ENCODE results near the gene IGFLR1. TPM values are rescaled to one million over a fixed set of nuclear protein-coding genes. Genes with fewer than 3 reads are reported as not detected.

The IGFLR1 gene
- total RNA-seq, 2 donors from 2014 or later = 5.4 to 6.9 TPM

DNA sequence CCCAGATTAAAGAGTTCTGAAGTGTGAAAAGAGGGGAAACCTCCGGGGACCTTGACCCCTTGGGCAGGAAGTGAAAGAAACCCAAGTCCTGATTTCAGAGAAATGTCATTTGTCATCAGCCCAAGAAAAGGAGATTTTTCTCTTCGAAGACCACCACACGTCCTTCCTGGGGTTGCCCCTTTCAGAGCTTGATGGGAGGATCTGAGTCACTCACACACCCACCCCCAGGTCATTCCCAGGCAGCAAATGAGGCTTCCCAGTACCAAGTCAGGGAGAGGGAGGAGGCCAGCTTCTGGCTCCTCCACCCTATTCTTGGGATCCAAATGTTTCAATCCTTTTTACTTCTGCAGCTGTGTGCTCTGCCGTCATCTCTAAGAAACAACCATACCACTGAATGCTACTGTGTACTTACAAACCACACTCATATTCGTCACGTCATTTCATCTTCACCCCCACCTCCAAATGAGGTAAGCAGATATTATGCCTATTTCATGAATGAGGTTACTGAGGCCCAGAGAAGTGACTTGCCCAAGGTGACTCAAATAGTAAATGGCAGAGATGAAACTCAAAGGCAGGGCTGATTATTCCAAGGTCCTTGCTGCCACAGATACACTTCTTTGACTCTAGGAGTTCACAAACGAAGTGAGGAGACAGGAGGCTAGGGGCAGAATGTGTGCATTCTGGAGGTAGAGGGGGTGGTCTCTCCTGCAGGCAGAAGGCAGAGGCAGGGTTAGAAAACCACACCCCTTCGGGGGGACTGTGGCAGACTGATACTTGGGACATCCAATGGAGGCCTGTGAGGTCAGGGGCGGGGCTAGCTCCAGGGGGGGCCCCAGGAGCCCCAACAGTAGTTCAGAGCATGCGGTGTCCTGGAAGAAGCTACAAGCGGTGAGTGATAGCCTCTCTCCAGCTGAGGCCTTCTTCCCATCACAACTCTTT is 29.4 kb downstream of the IGFLR1 start:
- Histone ChIP-seq H3K9ac (ENCODE audit: low read depth in 2 of 2, low read length in 2 of 2) (no peak overlapping the region), H3K36me3 (no peaks in the 10 kb centered on the region), H3K9me3 (no peaks in the 10 kb centered on the region), H3K4me1 (peaks cover 9% of the 10 kb centered on the region), H3K27ac (no peak overlapping the region), H3K27me3 (no peaks in the 10 kb centered on the region), H3K4me3 (no peak overlapping the region)
- TF ChIP-seq, protein P1, sequence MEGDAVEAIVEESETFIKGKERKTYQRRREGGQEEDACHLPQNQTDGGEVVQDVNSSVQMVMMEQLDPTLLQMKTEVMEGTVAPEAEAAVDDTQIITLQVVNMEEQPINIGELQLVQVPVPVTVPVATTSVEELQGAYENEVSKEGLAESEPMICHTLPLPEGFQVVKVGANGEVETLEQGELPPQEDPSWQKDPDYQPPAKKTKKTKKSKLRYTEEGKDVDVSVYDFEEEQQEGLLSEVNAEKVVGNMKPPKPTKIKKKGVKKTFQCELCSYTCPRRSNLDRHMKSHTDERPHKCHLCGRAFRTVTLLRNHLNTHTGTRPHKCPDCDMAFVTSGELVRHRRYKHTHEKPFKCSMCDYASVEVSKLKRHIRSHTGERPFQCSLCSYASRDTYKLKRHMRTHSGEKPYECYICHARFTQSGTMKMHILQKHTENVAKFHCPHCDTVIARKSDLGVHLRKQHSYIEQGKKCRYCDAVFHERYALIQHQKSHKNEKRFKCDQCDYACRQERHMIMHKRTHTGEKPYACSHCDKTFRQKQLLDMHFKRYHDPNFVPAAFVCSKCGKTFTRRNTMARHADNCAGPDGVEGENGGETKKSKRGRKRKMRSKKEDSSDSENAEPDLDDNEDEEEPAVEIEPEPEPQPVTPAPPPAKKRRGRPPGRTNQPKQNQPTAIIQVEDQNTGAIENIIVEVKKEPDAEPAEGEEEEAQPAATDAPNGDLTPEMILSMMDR (IDR thresholded peaks at IDR 0.05) = no peak
- no peak for DNase-seq
- intact Hi-C loops (cut with DNase I) = loop anchor here (5.0 kb wide), 1 partner anchor 166 kb away; the partner anchor contains the start of gene TMEM147

DNA sequence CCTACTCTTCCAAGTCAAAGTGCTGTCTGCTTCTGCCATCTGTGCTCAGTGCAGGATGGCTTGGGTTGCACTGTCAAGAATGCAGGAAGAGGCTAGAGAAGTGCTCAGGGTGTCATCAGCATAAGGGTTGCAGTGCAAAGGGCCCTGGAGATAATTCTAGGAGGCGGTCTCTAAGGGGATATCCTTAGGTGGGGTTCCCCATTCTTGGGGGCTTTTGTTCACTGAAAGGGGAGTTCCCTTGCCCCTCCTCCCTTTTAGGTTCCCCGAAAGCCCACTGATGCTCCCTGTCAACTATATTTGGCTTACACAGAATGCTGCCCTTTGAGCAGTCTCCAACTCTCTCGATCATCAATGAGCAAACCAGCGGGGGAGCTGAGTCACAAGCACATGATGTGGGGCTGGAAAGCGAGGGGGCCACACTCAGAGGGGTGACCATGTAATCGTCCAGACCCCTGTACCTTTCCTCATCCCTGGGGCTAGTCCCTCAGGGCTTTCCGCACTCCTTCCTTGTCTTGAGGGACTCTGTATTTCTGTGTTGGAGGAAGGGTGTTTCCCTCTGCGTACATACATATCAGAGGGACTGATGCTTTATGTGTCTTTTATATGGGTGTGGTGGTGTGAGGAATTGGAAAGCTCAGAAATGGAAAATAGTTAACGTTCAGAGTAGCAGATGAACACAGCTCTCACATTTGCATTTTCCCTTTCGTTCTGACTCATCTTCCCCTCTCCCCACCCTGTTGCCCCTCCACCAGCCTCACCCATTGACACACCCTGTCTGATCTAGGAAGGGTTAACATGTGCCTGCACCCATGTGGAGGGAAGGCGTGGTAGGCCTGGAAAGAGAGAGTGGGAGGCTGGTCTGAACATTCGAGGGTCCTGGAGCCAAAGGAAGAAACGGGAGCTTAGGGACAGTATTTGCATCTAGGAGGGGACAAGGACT is 31.2 kb downstream of the IGFLR1 start:
- Histone ChIP-seq H3K9me3 (no peaks in the 10 kb centered on the region), H3K4me3 (no peak overlapping the region), H3K36me3 (no peaks in the 10 kb centered on the region), H3K27me3 (no peaks in the 10 kb centered on the region), H3K4me1 (peaks cover 8% of the 10 kb centered on the region), H3K9ac (ENCODE audit: low read depth in 2 of 2, low read length in 2 of 2) (no peak overlapping the region), H3K27ac (no peak overlapping the region)
- DNase-seq = no peak
- intact Hi-C loops (cut with DNase I) = loop anchor here (5.0 kb wide), 1 partner anchor 164 kb away; the partner anchor contains the start of gene TMEM147
- TF ChIP-seq, protein P1 (IDR thresholded peaks at IDR 0.05) = no peak

DNA sequence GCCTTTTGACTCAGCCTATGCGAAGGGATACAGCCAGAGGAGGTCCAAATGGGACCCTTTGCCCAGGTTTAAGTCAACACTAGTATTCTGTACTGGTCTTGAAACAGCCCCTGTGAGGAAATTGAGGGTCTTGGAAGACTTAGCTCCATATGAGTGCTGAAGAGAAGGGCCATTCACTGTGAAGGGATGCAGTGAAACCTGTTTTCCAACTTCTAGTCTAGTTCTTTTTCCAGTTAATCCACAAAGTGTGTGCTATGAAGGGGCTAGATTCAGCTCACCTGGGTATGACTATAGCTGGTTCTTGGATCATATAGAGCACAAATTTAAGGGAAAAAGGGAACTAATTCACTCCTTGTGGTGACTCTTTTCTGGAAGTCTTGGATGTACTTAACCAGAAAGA is 33.9 kb downstream of the IGFLR1 start:
- no peak overlapping the region for H3K9ac ChIP-seq (ENCODE audit: low read depth in 2 of 2, low read length in 2 of 2)
- intact Hi-C loops (cut with DNase I) = no loop called here
- no peak overlapping the region for H3K4me3 ChIP-seq
- no peaks in the 10 kb centered on the region for H3K36me3 ChIP-seq
- no peak overlapping the region for H3K27ac ChIP-seq
- TF ChIP-seq, protein P1 (IDR thresholded peaks at IDR 0.05) = no peak
- H3K4me1 ChIP-seq = no peaks in the 10 kb centered on the region
- H3K27me3 ChIP-seq = no peaks in the 10 kb centered on the region
- DNase-seq = no peak
- no peaks in the 10 kb centered on the region for H3K9me3 ChIP-seq

DNA sequence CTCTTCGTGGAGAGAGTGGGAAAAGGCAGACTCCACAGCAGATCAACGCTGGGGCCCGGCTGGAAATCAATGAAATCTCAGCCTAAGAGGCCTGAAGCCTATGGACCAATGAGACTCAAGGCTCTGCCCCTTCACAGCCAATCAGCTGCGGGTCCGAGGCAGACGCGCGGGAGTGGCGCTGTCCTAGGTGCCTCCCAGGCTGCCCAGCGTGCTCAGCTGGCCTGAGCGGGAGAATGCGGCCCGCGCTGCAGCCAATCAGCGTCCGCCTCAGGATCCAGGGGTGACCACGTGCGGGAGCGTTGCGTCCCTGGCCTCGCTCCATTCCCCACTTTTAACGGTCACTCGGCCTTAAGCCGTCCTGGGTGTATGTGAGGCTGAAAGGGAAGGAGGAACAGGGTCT is 38.0 kb downstream of the IGFLR1 start, which contains the start of gene ZBTB32:
Gene ZBTB32 (plus strand): TSS at position 341 of the 400 bp plus-strand sequence. CDS start 10,069 bp downstream, outside the sequence.
- DNase-seq = peak; percentile 42
- H3K4me1 ChIP-seq = no peaks in the 10 kb centered on the region
- no peak within 1 kb of the TSS for H3K9ac ChIP-seq (ENCODE audit: low read depth in 2 of 2, low read length in 2 of 2)
- intact Hi-C loops (cut with DNase I) = no loop called here
- H3K4me3 ChIP-seq = no peak within 1 kb of the TSS
- TF ChIP-seq, protein P1 (IDR thresholded peaks at IDR 0.05) = no peak
- no peaks in the 10 kb centered on the region for H3K36me3 ChIP-seq
- H3K27ac ChIP-seq = no peak within 1 kb of the TSS
- no peaks in the 10 kb centered on the region for H3K9me3 ChIP-seq
- no peaks in the 10 kb centered on the region for H3K27me3 ChIP-seq

DNA sequence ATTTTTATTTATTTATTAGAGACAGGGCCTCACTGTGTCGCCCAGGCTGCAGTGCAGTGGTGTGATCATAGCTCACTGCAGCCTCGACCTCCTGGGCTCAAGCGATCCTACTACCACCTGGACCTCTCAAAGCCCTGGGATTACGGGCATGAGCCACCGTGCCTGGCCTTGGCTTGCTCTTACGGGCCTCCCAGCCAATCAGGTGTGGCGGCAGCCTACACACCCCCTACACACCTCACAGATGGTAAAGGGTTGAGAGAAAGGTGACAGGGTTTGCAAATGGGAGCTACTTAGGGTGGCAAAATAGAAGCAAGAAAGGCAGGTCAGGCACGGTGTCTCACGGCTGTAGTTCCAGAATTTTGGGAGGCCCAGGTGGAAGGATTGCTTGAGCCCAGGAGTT is 38.9 kb downstream of the IGFLR1 start:
- H3K36me3 ChIP-seq = no peaks in the 10 kb centered on the region
- no peaks in the 10 kb centered on the region for H3K4me1 ChIP-seq
- intact Hi-C loops (cut with DNase I) = no loop called here
- TF ChIP-seq, protein P1 (IDR thresholded peaks at IDR 0.05) = no peak
- H3K27me3 ChIP-seq = no peaks in the 10 kb centered on the region
- no peak overlapping the region for H3K9ac ChIP-seq (ENCODE audit: low read depth in 2 of 2, low read length in 2 of 2)
- no peak overlapping the region for H3K27ac ChIP-seq
- peak overlapping the region; percentile 68 for H3K4me3 ChIP-seq
- H3K9me3 ChIP-seq = no peaks in the 10 kb centered on the region
- DNase-seq = no peak
